Vagina (tissue), 2 donors: ENCODE results near the gene PTGER2. TPM values are rescaled to one million over a fixed set of nuclear protein-coding genes. Genes with fewer than 3 reads are reported as not detected.
A peak's percentile ranks its signal among the peaks of the same experiment; 100 is the strongest.

Experiments
- DNase-seq, 2 donors: peaks; one replicate each; pipeline ENCODE4 v3.0.0-alpha.2; 2017; ENCODE audit errors: extremely low spot score in 2 of 2
- H3K27ac ChIP-seq: fragments of 200-600 bp; sonication (generic); one replicate; pipeline ENCODE4 v1.5.1; 2019
- H3K27me3 ChIP-seq: fragments of 200-600 bp; sonication (generic); one replicate; pipeline ENCODE4 v1.5.1; 2019
- H3K36me3 ChIP-seq, 2 donors: fragments of 200-600 bp; sonication (generic); one replicate each; pipeline ENCODE4 v1.5.1; 2017 to 2019
- H3K4me1 ChIP-seq: fragments of 200-600 bp; sonication (generic); one replicate; pipeline ENCODE4 v1.5.1; 2019
- H3K4me3 ChIP-seq, 2 donors: fragments of 200-600 bp; sonication (generic); 1 replicate in 1 of 2; 2 replicates in 1 of 2; pipeline ENCODE4 v1.5.1; 2016 to 2019
- H3K9me3 ChIP-seq: fragments of 200-600 bp; sonication (generic); one replicate; pipeline ENCODE4 v1.5.1; 2019
- POLR2A ChIP-seq, 2 donors: fragments of 450-650 bp; IDR thresholded peaks; one replicate each; pipeline ENCODE4 v1.6.1; 2017; ENCODE audit warnings: antibody characterized with exemption in 2 of 2, mild to moderate bottlenecking in 2 of 2, moderate library complexity in 2 of 2
- POLR2AphosphoS5 ChIP-seq, 2 donors: sonication (generic); formaldehyde crosslinking; IDR thresholded peaks; one replicate each; pipeline ENCODE4 v1.9.0; 2017; ENCODE audit warnings: antibody characterized with exemption in 2 of 2, mild to moderate bottlenecking in 2 of 2, low read depth in 1 of 2; ENCODE audit not compliant: insufficient read depth in 1 of 2
- intact Hi-C: fragments of 100-400 bp; cut with DNase I; formaldehyde crosslinking; loops from one replicate; pipeline ENCODE4 v1.15.1; 2023
- total RNA-seq: library from RNA; depleted of rRNA; stranded (reverse); fragments of >200 nt; gene quantifications from one replicate; pipeline ENCODE4 v1.2.3, GENCODE V29; 2016
- TF ChIP-seq, protein P1 (sequence below), 3 experiments: fragments of 450-650 bp in 2 of 3; fragments of 200-600 bp in 1 of 3; sonication (generic) in 1 of 3; IDR thresholded peaks; one replicate each; pipeline ENCODE4 v1.5.1; 2017 to 2019; ENCODE audit warnings: antibody characterized with exemption in 3 of 3, mild to moderate bottlenecking in 2 of 3, moderate library complexity in 2 of 3

The PTGER2 gene
- total RNA-seq, 1 donor from 2014 or later: 10.3 TPM

DNA sequence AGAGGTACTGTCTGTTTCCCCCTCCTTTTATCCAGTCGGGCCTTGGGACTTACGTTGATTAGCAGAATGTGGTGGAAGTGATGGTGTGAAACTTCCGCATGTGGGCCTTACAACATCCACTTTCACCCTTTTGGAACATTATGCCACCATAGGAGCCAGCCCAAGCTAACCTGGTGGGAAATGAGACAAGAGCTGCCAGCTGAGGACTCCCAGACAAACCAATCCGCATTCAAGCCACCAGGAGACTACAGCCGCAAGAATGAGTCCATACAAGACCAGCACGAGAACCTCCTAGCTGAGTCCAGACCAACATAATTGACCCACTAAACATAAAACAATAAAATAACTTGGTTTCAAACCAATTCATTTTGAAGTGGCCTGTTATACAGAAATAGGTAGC is 9.1 kb upstream of the PTGER2 start:
- no peaks in the 10 kb centered on the region for H3K27me3 ChIP-seq
- no peaks in the 10 kb centered on the region for H3K9me3 ChIP-seq
- DNase-seq: no peak
- no peaks in the 10 kb centered on the region for H3K4me1 ChIP-seq
- intact Hi-C loops: loop anchor here (10.0 kb wide), 1 partner anchor 170 kb away; no protein-coding TSS in a partner anchor
- H3K27ac ChIP-seq: no peak overlapping the region
- H3K36me3 ChIP-seq: no peaks in the 10 kb centered on the region
- no peak overlapping the region for H3K4me3 ChIP-seq
- no peak for TF ChIP-seq POLR2A (IDR thresholded peaks at IDR 0.05)
- TF ChIP-seq POLR2AphosphoS5 (IDR thresholded peaks at IDR 0.05; ENCODE audit: insufficient read depth in 1 of 2, low read depth in 1 of 2): no peak
- TF ChIP-seq, protein P1, sequence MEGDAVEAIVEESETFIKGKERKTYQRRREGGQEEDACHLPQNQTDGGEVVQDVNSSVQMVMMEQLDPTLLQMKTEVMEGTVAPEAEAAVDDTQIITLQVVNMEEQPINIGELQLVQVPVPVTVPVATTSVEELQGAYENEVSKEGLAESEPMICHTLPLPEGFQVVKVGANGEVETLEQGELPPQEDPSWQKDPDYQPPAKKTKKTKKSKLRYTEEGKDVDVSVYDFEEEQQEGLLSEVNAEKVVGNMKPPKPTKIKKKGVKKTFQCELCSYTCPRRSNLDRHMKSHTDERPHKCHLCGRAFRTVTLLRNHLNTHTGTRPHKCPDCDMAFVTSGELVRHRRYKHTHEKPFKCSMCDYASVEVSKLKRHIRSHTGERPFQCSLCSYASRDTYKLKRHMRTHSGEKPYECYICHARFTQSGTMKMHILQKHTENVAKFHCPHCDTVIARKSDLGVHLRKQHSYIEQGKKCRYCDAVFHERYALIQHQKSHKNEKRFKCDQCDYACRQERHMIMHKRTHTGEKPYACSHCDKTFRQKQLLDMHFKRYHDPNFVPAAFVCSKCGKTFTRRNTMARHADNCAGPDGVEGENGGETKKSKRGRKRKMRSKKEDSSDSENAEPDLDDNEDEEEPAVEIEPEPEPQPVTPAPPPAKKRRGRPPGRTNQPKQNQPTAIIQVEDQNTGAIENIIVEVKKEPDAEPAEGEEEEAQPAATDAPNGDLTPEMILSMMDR (IDR thresholded peaks at IDR 0.05): no peak

- no peak overlapping the region for H3K27ac ChIP-seq
- peaks cover 10% of the 10 kb centered on the region for H3K4me1 ChIP-seq
- no peak overlapping the region for H3K4me3 ChIP-seq
- intact Hi-C loops: loop anchor here (10.0 kb wide), 1 partner anchor 167 kb away; no protein-coding TSS in a partner anchor
- no peaks in the 10 kb centered on the region for H3K9me3 ChIP-seq
- H3K36me3 ChIP-seq: no peaks in the 10 kb centered on the region
- TF ChIP-seq, protein P1 (IDR thresholded peaks at IDR 0.05): no peak
- no peak for TF ChIP-seq POLR2AphosphoS5 (IDR thresholded peaks at IDR 0.05; ENCODE audit: insufficient read depth in 1 of 2, low read depth in 1 of 2)
- TF ChIP-seq POLR2A (IDR thresholded peaks at IDR 0.05): no peak
- no peak for DNase-seq
- H3K27me3 ChIP-seq: no peaks in the 10 kb centered on the region
These were observed 6.7 kb upstream of the PTGER2 start for GRCh38 chr14:52307376-52307775.

DNA sequence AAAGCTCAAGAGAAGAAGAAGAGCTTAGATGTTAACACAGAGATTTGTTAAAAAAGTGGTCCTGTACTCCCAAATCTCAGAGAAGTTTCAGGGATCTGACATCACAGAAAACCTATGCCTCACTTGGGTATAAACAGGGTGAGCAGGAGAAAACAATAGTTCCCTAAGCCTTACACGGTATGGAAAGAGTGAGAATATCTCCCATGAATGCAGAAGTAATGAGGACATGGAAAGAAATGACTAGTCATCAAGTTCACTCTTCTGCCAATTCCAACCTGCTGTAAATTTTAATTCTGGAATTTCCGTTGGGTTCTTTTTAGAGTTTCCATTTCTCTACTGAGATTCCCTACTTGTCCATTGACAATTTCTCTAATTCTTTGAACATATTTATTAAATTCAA is 6.2 kb upstream of the PTGER2 start:
- H3K36me3 ChIP-seq: no peaks in the 10 kb centered on the region
- no peak overlapping the region for H3K27ac ChIP-seq
- no peaks in the 10 kb centered on the region for H3K27me3 ChIP-seq
- H3K4me1 ChIP-seq: peaks cover 15% of the 10 kb centered on the region
- no peak overlapping the region for H3K4me3 ChIP-seq
- intact Hi-C loops: loop anchor here (10.0 kb wide), 1 partner anchor 167 kb away; no protein-coding TSS in a partner anchor
- no peak for DNase-seq
- no peaks in the 10 kb centered on the region for H3K9me3 ChIP-seq
- TF ChIP-seq POLR2AphosphoS5 (IDR thresholded peaks at IDR 0.05; ENCODE audit: insufficient read depth in 1 of 2, low read depth in 1 of 2): no peak
- TF ChIP-seq, protein P1 (IDR thresholded peaks at IDR 0.05): no peak
- no peak for TF ChIP-seq POLR2A (IDR thresholded peaks at IDR 0.05)

GRCh38 chr14:52310541-52310940 is 3.6 kb upstream of the PTGER2 start:
- Histone ChIP-seq H3K4me1 (peaks cover 35% of the 10 kb centered on the region), H3K27ac (no peak overlapping the region), H3K36me3 (no peaks in the 10 kb centered on the region), H3K9me3 (no peaks in the 10 kb centered on the region), H3K27me3 (no peaks in the 10 kb centered on the region), H3K4me3 (no peak overlapping the region)
- no peak for DNase-seq
- TF ChIP-seq POLR2AphosphoS5 (IDR thresholded peaks at IDR 0.05; ENCODE audit: insufficient read depth in 1 of 2, low read depth in 1 of 2) (no peak), POLR2A (IDR thresholded peaks at IDR 0.05) (no peak)
- TF ChIP-seq, protein P1 (IDR thresholded peaks at IDR 0.05): no peak
- intact Hi-C loops: no loop called here

DNA sequence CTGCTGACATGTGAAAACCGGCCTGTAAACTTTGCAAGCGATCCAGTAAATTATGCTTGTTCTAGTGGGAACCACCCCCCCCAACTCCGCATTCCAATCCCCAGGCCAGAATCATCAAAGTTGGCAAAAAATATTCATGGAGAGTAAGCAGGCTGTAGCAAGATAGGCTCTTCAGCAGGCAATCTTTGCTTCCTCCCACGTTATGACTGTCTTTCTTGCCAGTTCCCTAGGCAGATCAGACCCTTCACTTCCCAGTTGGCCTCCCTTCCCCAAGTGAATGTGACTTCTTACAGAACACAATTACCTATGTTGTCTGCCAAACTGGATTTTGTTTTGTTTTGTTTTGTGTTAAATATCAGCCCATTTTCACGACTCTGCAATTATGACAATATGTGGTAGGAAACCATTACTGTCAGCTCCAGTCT is 1.2 kb upstream of the PTGER2 start:
- intact Hi-C loops: no loop called here
- Histone ChIP-seq H3K9me3 (no peaks in the 10 kb centered on the region), H3K27ac (no peak overlapping the region), H3K36me3 (no peaks in the 10 kb centered on the region), H3K27me3 (no peaks in the 10 kb centered on the region), H3K4me1 (peaks cover 35% of the 10 kb centered on the region), H3K4me3 (peak overlapping the region; percentile 53 to 74)
- DNase-seq: no peak
- TF ChIP-seq POLR2AphosphoS5 (IDR thresholded peaks at IDR 0.05; ENCODE audit: insufficient read depth in 1 of 2, low read depth in 1 of 2) (no peak), POLR2A (IDR thresholded peaks at IDR 0.05) (no peak)
- TF ChIP-seq, protein P1 (IDR thresholded peaks at IDR 0.05): no peak
